ENCODE results near the gene EPB41L3.
"Not testable (repeated sequence)": the region's sequence is repeated elsewhere in the genome, so short reads cannot be mapped to it uniquely, and the experiment has no call there.

The EPB41L3 gene

DNA sequence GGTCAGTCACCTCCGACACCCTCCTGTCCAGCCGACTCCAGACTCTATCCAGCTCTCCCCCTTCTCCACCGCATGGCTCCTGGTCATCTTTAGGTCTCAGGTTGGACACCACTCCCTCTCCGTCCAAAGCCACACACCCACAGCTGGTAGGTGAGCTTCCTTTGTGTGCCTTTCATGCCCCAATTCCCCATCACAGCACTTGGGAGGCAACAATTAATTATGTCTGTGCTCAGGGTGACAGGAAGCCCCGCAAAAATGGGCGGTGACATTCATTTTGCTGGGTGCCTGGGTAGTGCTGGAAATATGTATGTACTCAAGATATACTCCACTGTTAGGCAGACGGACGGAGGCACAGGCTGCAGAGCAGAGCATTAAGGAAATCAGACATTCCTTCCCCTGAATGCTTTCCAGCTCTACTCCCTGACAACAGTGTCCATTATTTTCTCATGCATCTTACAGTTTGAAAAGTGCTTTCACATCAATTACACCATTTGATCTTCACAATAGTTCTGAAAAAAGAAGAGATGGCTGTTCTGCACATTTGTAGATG lies 13.1 kb downstream of the EPB41L3 start:
- no peak for DNase-seq (ENCODE audit: low spot score)

DNA sequence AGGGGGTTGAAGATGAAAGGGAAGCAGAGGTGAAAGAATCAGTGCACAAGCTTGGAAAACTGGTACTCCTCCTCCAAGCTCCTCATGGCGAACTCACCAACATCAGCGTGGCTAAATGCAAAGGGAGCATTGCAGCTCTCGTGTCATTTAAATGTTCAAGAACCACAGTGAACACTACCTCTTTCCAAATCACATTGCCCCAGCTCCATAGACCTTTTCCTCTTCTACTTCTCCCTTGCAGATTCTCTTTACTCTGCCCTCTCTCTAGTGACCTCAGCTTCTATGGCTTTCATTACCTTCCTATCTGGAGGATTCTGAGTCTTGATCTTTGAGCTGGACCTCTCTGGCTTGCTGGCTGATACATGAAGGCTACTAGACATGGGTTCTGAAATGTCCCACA lies 14.3 kb downstream of the EPB41L3 start:
- no peak for DNase-seq (ENCODE audit: low spot score)

DNA sequence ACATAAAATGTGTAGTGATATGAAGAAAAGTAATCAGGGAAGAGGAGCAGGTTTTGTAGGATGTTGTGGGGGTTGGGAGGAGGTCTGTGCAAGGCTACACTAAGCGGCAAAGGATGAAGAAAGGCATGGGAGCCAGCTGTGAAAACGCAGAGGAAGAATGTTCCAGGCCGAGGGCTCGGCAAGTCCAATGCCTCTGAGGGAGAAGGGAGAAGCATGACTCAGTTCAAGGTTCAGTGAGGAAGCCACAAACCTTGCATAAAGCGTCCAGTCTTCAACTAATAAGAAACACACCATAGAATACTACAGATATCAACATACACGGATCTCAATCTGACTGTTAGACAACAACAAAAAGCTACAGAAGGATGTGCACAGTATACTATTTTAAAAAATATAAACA lies 16.2 kb downstream of the EPB41L3 start:
- no peak for DNase-seq (ENCODE audit: low spot score)

DNA sequence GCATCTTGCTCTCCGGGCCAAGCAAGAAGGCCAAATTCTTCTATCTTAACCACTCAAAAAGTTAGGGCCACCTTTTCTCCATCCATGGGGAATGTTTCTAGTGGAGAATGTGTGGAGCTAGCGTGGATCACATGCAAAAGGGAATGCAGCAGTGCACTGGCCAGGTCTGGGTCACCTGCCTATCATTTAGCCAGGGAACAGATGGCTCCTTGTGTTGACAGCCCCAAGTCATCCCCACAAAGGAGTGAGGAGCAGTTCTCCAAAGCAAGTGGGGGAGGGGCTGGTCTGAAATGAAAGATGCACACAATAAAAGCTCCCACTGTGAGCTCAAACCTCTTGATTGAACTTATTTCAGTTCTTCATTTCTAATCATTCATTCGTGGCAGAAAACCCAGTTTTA lies 19.1 kb downstream of the EPB41L3 start:
- no peak for DNase-seq (ENCODE audit: low spot score)

DNA sequence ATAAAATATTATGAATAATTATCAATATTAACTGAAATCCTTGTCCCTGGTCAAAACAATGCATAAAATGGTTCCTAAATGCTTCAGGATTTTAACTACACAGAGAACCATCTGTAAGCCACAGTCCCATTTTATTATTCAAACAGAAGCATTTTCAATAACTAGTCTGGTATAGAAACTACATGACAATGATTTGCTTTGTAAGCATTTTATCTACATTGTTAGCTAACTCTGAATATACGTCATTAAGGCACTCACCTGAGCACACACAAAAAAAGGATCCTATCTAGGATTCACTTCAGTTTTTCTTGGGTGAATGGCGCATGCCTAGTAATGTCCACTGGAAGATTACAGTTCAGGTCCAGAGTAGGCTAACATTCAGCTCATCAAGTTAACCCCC lies 22.8 kb downstream of the EPB41L3 start:
- DNase-seq (ENCODE audit: low spot score), result no peak

DNA sequence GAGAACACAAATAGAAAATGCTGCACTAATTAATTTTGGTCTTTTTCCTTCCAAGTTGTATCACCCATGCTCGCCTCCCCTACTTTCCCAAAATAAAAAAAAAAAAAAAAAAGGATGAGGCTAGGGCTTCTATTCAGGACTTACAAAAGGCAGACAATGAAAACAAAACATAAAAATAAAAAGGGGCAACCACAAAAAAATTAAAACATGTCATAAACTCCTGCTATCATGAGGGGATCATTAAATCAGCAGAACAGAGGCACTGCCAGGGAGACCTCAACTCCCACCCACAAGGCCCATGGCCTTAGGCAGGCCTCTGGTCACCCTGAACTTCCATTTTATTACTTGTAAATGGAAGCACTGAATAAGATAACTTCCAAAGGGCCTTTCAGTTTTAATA lies 23.3 kb downstream of the EPB41L3 start:
- DNase-seq (ENCODE audit: low spot score), result no peak

DNA sequence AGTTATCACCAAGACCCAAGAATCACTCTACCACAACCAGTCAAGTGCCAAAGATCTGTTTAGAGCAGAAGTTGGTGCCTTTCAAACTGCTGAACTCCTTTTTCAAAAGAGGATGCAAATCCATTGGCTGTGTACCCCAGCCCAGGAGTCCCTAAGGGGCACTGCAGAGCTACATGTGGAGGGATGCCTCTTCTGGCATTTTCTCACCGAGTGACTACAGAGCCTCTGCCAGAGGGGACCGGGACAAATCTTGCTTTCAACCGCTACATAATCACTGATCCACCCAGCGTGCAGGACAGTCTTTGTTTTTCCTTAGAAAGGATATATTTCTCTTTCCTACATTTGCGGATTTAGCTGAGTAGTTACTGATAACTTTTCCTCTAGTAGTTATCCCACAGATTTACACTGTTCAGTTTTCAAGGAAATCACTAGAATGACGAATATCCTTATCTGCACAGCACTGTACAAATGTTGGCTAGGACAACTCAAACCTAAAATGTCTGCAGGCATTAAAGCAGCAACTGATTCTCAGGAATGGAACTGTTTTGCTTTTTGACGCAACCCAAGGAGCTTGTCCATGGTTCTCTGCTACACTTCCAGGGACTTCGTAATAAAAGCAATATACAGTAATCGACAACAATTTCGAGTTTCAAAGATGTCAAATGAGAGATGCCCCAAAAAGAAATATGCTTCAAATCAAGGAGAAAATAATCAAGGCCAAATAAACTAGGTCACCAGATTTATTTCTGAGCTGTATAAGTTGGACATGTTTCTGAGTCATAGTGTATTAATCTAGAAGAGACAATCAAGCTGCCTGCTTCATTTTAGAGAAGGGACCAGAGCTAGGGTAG lies 24.1 kb downstream of the EPB41L3 start:
- DNase-seq (ENCODE audit: low spot score), result no peak

DNA sequence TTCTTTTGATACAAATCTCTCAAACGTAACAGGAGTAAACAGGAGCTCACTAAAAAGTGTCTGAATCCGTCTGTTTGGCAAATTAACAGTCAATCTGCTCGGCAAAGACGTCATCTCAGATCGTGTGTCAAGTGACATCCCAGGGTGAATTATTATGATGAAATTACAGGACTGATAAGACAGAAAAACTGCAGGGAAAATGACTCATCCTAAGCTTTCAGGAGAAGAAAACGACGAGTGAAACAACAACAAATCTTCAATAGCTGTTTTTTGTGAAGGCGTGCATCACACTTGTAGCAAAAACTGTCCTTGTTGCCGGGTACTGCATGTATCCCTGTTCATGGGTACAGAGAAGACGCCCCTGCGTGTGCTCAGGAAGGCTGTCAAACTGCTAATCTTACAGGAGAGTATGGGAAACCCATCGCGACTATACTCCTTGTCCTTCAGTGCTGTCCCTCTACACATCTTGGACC lies 24.9 kb downstream of the EPB41L3 start:
- DNase-seq (ENCODE audit: low spot score), result no peak

DNA sequence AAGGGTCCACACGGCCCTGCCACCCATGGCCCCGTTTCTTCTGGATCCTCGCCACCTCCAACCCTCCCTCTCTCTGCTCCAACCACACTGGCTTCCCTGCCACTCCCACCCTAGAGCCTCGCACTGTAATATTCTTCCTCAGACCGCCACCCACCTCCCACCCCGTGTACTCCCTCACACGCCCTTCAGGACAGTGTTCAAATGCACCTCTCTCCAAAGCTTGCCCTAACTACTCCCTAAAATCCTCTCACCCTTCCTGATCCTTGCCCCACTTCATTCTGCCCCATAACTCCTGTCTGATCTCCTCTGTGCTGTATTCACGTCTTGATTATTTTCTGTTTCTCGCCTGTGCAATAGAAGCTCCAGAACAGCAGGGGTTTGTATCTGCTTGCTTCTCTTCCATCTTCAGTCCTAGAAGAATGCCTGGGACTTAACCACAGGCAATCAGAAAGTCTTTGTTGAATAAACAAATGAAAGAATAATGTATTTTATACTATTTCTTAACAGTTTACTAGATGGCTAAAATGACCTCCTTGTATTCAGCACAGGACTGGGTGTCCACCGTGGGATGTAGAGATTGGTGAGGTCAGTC lies 25.5 kb downstream of the EPB41L3 start:
- DNase-seq (ENCODE audit: low spot score), result no peak

DNA sequence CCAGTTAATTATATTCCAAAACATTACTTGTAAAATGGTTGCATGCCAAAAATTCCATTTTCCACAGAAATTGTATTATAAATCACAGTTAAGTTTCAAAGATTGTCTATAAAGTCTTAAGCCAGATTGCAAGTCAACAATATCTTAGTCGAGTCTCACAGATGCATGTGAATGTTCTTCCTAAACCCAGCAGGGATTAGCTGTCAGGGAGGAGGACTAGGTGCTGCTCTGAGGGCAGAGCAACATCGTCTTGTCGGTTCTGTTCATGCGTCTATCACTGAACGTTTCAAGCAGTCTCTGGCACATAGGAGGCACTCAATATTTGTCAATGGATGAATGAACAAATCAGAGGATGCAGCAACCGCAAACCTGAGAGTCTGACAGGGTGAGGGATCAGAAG lies 27.0 kb downstream of the EPB41L3 start:
- DNase-seq (ENCODE audit: low spot score), result no peak

DNA sequence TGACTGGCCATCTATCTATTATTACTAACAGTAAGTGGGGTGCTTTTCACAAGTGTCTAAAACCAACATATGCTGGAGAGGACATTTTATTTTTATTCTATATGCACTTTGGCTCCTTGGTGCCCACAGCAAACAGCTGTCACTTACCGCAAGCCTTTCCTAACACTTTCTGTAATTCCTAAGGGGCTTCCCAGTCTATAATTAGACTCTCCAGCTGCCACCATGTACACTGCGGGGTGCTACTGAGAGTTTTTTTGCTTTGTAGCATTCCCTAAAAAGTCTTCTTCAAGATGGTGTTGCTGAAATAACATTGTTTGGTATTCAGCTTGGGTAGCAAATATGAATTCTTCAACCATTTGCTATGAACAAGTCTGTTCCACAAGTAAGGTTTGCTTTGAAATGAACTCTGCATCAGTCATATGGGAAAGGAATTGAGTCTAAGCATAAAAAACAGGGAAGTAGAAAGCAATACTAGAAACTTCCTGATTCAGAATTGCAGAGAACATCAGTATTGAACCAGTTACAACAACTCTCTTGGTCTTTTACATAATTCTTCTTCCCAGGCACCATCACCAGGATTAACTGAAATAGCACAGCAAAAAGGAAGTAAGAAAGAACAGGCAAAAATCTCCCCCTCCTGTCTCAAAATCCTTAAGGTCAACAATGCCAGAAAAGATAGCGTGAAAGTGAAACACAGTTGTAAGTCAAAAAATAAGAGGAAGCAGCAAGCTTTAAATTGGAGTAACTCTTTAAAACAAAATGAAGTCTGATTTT lies 28.6 kb downstream of the EPB41L3 start:
- no peak for DNase-seq (ENCODE audit: low spot score)

DNA sequence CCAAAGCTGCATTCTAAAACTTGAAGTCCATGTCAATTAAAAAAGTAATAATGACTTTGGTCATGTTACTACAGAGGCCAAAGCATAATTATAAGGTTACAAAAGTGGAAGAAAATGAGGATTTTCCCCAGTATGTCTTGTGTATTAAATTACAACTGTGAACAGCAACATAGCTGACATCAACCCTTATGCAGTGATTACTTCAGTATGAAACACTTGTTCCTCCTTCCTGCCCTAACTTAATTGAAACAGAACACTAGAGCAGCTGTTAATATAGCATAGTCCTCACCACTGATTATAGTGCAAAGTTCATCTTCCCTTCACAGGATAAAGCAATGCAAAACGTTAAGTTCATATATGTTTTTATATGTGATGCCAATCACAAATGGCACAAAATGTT lies 29.9 kb downstream of the EPB41L3 start:
- DNase-seq (ENCODE audit: low spot score), result no peak

DNA sequence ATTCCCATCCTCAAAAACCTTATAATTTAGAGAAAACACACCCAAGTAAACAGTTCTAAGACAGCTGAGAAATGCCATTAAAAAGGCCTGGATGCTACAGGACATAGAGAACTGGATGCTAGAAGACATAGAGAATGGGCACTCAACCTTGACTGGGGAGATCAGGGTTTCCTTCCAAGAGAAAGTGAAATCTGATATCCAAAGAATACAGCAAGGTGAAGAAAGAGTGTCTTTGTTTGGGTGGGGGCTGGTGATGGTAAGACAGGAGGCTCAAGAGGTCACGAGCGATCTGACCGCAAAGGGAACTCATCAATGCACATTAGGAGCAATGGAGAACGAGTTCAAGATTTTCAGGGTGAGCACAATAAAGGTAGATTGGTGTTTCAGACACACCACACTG lies 31.6 kb downstream of the EPB41L3 start:
- DNase-seq (ENCODE audit: low spot score), result no peak

DNA sequence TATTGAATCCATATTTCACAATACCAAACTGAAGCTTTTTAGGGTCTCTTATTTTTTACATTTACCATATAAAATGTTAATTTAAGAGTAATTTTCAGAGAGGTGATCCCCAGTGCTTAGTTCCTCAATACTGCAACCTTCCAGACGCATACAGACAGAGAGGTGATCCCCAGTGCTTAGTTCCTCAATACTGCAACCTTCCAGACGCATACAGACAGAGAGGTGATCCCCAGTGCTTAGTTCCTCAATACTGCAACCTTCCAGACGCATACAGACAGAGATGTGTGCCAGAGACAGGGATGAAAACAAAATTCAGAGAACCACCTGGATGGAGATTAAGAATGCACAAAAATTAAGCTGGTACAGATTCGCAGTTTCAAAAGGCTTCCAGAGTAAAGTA lies 32.3 kb downstream of the EPB41L3 start:
- not testable (repeated sequence) for DNase-seq (ENCODE audit: low spot score)

DNA sequence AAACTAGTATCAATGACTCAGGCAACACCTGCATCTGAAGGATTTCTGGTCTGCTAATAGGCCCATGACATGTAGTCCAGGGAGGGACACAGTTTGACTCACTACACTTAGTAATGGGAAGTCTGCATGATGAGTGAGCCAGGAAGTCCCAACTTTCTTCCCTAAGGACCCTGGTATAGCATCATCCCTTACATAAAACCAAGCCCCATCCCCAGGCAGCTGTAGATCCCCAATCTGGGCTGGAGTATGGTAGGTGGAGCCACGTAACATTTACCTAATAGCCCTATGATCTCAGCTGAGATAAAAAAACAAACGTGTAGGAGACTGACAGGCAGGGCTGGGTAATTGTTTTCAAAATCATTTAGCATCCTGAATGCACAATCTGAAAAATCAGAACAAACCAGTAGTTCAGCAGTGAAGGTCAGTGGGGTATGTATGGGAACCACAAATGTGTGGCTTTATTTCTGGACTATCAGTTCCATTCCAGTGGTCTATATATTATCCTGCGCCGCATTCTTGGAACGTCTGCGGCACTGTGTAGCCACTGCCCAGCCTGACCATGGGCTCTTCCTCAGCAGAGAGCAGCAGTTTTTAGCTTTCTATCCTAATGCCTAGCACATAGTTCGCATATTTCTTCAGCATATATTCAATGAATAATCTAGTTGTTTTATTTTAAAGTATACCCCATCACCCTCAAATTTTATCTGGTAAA lies 33.5 kb downstream of the EPB41L3 start:
- DNase-seq (ENCODE audit: low spot score), result no peak

DNA sequence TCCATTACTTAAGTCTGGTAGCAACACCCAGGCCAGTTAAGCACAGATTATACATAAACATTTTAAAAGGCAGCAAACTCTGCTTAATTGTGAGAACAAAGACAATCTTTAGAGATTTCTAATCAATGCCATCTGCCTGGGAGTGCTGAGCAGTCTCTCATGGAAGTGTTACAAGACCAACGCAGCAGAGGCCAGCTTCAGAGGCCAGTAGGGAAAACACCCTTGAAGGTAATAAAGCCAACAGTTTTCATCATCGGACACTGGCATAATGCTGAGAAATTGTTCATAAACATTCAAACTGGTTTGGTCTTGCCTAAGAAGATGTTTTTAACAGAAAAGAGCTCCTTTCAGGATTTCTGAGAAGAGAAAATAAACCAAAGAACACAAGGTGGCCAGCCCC lies 35.0 kb downstream of the EPB41L3 start:
- no peak for DNase-seq (ENCODE audit: low spot score)

DNA sequence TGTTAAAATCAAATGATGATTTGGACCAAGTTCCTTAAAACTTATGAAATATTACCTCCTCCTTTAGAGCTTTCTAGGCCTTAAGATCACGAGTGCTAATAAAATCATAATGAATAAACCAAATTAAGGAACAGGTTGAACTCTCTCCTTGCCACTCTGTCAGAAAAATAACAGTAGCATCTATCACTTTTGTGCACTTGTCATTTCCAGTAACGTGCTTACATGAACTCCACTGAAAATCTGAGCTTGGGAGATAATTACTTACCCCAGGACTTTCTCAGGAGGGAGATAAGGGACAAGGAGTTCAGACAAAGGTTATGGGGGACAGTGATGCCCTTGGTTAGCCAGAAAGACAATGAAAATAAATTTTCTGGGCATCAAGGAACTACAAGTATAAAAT lies 36.0 kb downstream of the EPB41L3 start:
- no peak for DNase-seq (ENCODE audit: low spot score)

DNA sequence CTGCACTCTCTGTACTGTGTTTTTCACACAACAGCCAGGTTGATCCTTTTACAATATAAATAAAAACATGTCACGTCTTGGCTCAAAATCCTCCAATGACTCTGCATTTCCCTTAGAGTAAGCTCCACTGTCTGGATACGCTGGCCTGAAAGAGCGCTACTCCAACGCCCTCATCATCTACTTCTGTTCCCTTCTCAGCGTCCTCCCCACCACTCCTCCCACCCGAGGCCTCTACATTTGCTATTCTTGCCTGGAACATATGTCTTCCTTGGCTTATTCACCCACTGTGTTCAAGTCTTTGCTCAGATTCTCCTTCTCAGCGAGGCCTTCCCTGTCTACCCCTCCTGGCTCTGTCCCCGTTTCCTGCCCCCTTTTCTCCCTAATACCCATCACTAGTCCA lies 37.6 kb downstream of the EPB41L3 start:
- DNase-seq (ENCODE audit: low spot score), result no peak

DNA sequence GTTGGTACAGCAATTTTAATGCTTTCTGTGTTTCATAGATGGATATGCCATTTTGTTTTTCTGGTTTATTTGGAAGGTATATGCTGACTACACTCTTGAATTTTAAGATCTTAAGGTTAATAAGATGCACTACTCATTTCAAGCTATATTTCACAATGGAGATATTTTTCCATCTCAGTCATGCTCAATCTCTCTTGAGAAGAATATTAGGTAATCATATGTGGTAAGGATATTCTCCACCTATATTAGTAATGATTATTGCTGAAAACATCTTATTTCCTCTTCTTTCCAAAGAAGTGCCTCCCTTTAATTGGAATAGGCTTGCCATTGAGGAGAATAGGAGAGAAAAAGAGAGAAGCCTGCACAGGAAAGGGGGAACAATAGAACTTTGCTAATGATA lies 40.1 kb downstream of the EPB41L3 start:
- DNase-seq (ENCODE audit: low spot score), result no peak

DNA sequence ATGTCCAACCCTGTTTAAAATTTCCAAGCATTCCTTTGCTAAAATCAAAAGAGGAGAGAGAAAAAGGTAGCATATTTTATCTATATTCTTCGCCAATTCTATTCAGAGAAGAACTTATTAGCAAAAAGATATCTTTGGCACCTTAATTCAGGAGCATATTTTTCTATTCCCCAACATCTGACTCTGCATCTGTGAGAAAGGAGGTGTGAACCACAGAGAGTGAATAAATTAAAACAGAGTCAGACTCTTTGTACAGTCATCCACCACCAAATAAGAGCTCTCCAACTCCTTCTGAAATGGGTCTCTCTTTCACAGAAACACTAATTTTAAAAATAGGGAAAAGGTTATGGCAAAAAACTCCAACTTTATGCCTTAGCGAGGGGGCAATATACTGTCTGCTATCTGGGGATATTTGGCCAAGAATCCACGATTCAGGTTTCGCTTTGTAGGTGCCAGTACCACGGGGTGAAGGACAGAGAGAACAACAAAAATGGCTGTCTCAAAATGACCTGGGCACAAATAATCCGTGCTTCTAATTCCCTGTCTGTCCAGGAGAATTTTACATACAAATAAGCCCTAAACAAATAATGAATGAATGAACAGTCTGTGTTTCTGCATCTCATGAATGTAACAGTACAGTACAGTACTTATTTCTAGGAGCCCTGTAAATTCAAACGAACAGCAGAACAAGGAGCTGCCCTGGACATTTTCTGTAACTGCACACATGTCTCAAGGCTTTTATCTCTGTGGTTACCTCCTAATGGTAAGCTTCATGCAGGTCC lies 43.4 kb downstream of the EPB41L3 start:
- no peak for DNase-seq (ENCODE audit: low spot score)

DNA sequence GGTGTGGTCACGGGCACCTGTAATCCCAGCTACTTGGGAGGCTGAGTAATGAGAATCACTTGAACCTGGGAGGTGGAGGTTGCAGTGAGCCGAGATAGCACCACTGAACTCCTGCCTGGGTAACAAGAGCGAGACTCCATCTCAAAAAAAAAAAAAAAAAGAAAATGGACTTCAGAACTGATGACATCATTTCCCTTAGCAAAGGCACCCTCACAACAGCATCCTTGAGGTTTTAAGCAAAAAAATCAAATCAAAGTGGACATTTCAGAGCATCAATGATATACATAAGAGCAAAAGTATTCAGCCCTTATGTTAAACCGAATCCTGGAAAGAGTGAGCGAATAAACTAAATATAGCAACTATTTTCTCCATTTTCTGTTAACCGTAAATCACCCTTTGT lies 45.3 kb downstream of the EPB41L3 start:
- DNase-seq (ENCODE audit: low spot score), result no peak
